ENCODE results near the gene LMBR1.
"Not testable (repeated sequence)": the region's sequence is repeated elsewhere in the genome, so short reads cannot be mapped to it uniquely, and the experiment has no call there.

The LMBR1 gene

DNA sequence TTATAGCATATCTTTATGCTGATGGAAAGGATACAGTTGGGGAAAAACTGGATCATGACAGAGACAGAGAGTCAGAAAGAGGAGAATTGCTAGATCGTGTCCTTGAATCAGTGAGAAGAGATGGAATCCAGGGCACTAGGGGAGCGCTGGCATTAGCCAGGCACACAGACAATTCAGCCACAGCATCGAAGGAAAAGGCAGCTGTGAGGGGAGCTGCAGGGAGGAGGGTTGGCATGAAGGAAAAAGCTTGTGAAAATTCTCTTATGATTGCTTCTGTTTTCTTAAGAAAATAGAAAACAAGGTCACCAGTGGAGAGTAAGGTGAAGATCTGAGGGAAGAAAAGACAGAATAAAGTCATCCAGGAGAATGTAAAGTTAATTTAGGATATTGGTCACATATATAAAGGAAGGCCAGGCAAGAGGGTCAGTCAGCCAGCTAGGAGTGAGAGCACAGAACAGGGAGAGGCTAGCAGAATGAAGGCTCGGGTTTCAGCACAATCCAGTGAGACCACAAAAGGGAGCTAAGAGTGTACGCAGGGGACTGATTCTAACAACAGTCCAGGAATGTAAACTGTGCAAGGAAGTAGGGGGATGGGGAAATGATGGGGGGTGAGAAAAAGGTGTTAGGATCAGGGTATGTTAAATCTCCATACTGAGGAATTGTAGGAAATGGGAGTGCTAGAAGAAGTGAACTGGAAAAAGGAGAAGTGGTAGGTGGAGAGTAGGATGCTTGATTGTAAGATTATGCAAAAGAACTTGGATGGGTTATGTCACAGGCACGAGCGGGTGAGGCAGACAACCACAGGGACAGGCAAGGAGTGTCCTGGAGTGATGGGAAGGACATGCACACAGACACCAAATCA lies 140.4 kb downstream of the LMBR1 start:
- no peak for DNase-seq

DNA sequence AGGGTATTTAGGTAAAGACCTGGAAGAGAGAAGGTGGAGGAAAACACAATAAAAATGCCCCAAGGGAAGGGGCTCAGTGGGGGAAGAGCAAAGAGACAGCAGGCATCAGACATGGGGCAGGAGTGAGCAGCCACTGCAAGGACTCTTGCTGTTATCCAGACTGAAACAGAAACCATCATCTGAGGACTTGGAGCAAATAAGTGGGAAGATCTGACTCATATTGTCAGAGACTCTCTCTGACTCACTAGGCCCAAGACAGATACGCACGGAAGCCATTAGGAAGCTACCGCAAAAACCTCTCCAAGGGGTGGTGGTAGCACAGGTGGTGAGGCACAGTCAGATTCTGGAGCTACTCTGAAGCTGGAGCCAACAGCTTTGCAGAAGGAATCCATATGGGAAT lies 141.7 kb downstream of the LMBR1 start:
- no peak for DNase-seq

DNA sequence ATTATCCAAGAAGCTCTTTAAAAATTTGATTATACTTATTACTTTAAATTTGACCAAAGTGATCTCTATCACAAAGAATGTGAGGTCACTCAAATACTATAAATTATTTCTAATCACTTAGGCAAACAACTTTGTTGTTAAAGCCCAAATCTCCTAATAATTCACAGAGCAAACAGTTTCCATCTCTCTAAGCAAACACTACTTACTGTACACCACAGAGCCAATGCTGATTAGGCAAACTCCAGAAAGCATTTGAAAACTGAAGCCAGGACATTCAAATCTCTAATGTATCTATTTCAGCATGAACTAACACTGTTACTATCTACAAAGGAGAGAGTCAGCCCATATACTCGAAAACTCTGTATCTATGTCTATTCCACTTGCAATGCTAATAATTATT lies 145.3 kb downstream of the LMBR1 start:
- no peak for DNase-seq

DNA sequence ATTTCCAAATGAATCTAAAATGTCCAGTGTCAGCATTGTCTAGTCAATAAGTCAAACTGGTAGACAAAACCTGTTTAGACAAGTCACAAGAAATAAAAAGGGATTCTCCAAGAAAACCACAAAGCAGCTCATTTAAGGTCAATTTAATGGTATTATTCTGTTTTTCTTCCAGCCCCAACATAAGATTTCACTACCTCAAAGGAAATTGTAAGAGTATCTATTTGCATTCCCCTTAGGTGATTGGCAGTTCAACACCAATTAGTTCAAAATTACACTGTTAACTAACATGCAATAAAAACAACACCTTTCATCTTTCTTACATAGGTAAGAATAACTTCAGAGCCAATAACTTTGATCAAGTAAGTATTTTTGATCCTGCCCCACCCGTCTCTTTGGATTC lies 146.1 kb downstream of the LMBR1 start:
- DNase-seq, result no peak

DNA sequence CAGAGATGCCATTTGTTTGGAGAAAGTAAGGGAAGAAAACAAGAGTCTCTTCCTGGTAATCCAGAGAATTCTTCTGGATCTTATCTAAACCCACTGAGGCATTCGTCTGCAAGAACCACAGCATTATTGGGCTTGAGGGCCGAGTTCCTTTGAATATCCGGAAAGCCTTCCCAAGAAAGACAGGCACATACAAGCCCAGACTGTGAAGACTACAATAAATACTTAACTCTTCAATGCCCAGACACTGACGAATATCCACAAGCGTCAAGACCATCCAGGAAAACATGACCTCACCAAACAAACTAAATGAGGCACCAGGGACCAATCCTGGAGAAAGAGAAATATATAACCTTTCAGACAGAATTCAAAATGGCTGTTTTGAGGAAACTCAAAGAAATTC lies 153.4 kb downstream of the LMBR1 start:
- DNase-seq, result no peak

DNA sequence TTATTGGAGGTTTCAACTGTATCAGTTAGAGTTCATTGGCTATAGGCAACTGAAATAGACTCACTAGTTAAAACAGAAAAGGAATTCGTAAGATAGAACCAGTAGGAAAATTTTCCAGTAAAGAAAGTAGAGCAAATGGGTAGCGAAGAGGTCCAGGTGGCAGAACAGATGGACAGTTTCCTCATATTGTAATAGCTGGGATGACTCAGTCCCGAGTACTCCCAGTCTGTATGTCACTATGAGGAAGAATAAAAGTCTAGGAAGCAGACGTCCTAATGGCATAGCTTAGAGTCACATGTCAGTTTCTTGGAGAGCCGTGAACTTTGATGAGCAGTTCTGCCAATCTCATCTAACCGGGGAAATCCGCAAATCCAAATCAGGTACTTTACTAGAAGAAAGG lies 157.1 kb downstream of the LMBR1 start:
- DNase-seq, result no peak

DNA sequence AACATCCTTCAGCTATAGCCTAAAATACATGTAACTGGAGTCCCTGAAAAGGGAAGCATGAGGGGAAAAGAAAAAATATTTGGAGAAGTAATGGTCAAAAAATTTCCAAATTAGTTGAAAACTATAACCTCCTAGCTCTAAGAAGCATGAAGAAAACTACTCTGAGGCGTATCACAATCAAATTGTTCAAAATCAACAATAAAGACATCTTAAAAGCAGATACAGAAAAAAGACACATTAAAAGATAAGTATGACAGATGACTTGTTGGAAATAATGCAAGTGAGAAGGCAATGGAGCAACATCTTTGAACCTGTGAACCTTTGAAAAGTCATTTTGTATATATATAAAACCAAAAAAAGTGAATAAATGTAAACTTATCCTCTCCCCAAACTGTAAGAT lies 159.3 kb downstream of the LMBR1 start:
- DNase-seq, result no peak

DNA sequence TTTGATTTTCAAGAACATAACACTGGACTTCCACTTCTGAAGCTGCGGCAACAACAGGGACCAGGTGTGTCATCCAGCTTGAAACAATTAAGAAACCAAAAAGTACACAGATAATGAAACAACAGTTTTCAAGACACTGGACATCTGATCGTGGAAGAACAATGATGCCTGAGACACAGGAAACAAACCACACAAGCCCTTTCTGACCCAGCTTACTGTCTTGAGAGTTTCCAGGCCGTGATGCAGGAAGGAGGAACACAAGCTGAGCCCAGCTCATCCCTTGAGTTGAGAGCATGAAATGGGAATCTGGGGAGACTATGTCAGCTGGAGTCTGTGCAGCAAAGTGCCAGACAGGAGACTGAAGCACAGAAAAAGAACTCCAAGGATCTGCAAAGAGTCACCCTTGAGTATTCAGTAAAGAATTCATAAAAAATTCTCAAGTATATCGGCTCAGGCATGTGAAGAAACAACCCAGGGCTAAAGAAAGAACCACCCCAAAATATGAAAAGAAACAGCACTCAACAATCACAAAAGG lies 160.8 kb downstream of the LMBR1 start:
- no peak for DNase-seq

DNA sequence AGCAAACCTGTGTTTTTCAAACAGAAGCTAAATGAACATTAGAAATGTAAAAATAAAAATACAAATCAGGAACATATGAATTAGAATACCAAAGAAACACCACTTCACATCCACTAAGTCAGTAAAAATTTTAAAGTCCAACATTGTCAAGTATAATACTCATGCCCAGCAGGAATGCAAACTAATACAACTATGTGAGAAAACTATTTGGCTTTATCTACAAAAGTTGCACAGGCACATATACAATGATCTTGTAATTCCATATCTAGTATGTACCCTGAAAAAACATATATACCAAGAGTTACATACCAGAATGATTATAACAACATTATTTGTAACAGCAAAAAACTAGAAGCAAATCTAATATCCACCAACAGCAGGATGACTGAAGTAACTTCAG lies 161.3 kb downstream of the LMBR1 start:
- no peak for DNase-seq

DNA sequence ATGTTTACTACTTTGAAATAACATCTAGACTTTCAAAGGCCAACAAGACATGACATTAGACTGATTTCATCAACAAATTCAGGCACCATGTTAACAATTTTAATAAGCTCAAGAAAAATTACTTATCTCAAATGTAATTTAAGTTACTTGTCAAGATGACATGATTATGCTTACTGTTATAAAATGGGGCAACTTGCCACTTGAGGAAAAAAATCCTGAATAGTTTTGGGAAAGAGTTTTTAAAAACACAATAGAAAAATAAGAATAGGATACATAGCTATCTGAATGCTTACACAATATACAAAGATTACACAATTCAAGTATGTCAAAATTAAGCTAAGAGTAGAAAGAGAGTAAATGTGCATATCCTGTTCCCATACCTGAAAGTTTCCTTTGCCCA lies 167.0 kb downstream of the LMBR1 start:
- DNase-seq, result no peak

DNA sequence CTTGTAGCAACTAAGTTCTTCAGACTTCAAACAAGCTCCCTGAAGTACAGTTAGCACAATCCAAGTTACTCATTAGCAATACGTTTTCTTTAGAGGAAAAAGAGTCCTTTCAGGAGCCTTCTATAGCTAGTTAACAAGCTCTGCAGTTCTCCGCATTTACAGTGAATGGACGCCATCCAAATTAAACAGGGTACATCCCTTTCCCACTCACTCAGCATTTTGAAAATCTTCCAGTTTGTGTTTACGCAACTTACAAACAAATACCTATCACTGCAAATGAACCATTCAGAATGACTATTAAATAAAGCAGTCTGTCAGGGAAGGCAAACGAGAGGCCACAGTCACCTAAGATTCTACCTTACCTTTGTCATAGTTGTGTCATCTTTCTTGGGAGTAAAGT lies 167.9 kb downstream of the LMBR1 start:
- DNase-seq, result no peak

DNA sequence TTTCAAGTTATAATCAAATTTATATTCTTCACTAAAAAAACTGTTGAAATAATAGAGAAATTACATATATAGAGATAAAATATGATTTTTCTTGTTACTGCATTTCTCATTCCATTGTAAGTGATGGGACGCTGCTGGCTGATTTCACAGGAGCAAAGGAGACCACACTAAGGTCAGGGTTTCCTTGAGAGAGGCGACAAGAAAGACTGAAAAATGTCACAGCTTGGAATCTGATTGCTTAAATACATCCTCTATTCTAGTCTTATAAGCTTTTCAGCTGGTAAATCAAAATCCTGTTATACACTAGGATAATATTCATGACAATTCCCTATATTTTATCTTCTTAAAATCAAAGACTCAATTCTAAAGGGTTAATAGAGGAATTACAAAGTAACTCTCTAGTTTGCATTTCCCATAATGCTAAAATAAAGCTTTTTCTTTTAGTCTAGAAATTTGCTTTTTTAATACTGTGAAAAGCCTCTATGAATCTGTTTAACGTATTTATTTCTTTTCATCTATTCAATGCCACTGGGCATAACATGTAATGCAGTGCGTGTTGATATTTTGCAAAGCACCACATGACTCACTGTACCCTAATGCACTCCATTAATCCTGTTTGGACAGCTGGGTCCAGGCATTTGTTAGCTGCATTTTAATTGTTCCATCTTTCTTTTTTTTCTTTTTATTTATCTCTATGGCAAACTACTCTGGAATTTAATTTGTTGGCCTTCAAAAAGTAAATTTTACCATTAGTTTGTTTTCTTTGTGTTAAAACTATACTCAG lies 170.7 kb downstream of the LMBR1 start:
- DNase-seq, result no peak

DNA sequence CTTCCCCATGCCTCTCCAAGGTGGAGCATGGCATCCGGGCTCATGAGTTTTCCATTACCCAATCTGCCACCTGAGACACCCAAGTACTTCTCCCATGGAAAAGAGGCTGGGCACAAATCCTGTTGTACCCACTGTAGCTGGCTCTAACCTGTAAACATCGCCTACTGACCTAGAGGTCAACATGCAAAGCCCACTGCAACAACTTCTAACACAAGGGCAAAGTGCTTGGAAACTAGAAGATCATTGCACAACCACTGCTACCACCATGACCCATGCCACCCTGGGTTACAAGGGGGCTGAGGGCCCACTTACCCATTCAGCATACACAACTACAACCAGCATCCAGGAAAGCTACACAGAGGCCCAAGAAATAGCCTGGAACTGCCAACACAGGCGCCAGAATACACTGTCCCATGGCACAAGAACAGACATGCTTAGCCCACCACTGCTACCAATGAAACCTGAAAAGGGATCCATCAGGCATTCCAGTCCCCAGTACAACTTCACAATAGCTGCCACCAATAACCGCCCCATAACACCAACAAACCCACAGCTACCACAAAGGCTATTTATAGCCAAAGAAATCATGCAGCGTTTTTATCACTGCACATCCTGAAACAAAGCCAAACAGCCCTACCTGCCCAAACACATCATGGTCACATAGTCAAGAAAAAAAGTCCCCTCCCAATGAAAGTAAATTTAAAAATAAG lies 189.1 kb downstream of the LMBR1 start:
- DNase-seq, result no peak

DNA sequence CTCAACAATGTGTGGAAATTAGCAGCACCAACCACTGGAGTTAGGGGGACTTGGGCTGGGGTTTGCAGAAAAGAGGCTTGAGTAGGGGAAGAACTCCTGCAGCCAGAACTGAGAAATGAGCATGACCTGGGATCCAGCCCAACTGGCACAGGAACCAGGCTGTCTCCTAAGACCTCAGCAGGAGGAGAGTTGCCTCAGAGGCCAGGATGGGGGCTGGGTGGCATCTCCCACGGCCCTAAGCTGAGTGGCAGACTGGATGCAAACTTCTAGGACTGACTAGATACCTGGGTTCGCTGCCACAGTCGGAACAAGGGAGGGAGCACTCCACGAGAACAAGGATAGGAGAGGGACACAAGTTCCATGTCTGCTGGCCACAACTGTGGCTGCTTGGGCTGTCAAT lies 189.8 kb downstream of the LMBR1 start:
- DNase-seq, result no peak

DNA sequence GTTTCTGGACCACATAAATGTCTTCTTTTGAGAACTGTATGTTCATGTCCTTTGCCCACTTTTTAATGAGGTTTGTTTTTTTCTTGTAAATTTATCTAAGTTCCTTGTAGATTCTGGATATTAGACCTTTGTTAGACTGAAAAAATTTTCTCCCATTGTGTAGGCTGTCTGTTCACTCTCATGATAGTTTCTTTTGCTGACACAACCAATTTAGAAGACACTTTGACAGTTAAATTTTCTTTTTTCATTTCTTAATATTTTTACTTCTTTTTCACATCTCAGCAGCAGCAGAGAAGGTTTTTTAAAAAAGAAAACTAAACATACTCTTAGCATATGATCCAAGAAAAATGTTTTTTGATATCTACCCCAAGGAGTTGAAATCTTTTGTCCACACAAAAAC lies 190.6 kb downstream of the LMBR1 start:
- DNase-seq, result no peak

DNA sequence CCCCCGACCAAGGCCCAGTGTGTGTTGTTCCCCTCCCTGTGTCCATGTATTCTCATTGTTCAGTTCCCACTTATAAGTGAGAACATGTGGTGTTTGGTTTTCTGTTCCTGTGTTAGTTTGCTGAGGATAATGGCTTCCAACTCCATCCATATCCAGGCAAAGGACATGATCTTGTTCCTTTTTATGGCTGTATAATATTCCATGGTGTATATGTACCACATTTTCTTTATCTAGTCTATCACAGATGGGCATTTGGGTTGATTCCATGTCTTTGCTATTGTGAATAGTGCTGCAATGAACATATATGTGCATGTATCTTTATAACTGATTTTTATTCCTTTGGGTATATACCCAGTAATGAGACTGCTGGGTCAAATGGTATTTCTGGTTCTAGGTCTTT lies 191.2 kb downstream of the LMBR1 start:
- DNase-seq, result not testable (repeated sequence)

DNA sequence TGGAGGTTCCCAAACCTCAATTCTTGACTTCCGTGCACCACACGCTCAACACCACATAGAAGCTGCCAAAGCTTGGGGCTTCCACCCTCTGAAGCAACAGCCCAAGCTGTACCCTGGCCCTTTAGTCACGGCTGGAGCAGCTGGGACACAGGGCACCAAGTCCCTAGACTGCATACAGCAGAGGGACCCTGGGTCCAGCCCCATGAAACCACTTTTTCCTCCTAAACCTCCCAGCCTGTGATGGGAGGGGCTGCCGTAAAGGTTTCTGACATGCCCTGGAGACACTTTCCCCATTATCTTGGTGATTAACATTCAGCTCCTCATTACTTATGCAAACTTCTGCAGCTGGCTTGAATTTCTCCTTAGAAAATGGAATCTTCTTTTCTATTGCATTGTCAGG lies 194.5 kb downstream of the LMBR1 start:
- DNase-seq, result not testable (repeated sequence)

DNA sequence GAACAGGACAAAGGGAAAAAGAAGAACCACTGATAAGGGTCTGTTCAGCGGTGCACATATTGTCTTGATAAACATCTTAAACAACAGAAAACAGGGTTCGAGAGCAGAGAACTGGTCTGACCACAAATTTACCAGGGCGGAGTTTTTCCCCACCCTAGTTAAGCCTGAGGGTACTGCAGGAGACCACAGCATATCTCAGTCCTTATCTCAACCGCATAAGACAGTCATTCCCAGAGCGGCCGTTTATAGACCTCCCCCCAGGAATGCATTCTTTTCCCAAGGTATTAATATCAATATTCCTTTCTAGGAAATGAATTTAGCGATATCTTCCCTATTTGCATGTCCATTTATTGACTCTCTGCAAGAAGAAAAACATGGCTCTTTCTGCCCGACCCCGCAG lies 195.7 kb downstream of the LMBR1 start:
- not testable (repeated sequence) for DNase-seq

DNA sequence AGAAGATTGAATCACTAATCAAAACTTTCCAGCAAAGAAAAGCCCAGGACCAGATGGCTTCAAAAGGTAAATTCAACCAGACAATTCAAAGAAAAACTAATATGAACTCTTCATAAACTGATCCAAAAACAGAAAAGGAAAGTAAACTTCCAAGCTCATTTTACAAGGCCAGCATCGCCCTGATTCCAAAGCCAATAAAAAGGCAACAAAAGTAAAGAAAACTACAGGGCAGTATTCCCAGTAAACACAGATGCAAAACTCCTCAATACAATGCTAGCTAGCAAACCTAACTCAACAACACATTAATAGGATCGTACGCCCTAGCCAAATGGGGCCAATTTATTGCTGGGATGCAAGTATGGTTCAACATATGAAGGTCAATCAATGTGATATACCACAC lies 199.4 kb downstream of the LMBR1 start:
- DNase-seq, result no peak

DNA sequence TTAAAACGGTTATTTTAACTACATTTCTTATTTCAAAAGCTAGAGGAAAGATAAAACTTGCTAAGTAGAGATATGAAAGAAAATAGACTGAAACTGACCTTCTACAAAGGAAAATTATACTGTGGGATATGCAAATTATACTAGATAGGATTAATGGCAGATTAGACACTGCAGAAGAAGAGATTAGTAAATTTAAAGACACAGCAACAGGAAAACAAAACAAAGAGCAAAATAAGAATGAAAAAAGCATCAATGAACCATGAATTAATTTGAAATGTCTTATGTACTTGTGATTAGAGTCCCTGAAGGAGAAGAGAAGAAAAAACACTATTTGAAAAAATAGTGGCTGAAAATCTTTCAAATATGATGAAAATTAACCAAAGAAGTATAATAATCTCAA lies 200.1 kb downstream of the LMBR1 start:
- no peak for DNase-seq

DNA sequence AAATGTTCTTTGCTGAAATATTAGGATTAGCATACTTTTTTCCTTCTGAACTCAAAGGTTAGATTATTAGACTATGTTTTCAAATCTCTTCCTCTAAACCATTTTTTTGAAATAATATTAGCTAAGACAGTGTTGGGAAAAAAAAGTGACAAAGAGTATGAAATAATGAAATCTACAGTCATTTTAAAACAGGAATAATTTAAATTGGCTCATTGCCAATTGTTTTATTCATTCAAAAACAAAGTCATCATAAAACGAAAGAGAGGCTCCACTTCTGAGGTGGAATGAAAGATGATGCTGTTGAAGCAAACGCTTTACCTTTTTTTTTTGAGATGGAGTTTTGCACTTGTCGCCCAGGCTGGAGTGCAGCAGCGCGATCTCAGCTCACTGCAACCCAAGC lies 201.2 kb downstream of the LMBR1 start:
- DNase-seq, result no peak

DNA sequence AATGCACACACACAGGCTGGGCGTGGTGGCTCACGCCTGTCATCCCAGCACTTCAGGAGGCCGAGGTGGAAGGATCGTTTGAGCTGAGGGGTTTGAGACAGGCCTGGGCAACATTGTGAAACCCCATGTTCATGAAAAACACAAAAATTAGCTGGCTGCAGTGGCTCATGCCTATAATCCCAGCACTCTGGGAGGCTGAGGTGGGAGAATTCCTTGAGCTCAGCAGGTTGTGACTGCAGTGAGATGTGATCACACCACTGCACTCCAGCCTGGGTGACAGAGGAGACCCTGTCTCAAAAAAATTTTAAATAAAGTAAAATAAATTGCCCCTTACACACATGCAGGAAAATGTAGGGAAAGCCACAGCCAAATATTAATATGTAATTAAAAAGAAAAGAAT lies 208.3 kb downstream of the LMBR1 start:
- no peak for DNase-seq

DNA sequence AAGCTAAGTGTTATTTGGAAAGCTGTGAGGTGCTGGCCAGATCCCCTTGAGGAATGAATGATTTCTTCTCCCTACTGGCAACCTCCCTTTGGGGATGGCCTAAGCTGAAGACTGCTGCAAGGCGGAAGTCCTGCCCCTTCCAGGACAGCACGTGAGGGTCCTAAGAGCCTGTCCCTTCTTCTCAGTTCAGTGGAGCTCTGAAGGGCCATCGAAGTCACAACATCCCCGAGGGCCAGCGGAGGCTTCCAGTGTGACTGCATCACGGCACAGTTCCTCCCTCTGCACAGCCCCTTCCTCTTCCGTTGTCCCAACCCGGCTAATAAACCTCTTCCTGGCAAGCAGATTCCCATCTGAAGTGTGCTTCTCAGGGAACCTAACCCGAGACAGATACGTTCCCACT lies 208.7 kb downstream of the LMBR1 start:
- DNase-seq, result no peak

DNA sequence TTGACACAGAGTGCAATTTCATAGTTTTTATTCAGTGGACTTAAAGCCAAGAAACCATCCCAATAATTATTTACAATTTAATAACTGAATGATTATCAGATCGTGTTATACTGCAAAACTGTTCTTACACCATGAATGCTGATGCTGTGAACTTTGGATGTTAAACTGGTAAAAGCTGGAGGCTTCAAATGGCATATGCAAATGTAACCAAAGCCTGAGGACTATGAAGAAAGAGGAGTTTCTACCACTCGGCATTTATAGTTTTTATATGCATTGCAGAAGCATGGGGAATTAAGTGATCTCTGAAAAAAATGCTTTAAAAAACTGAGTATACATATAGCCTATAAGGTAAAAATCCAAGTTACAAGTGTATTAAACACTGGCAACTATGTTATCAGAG lies 210.1 kb downstream of the LMBR1 start:
- no peak for DNase-seq
